Neural crest cell (in vitro differentiated cells): ENCODE data around the gene RAET1E. TPM values are rescaled to one million over a fixed set of nuclear protein-coding genes. Genes with fewer than 3 reads are reported as not detected.
"Not testable (repeated sequence)": the region's sequence is repeated elsewhere in the genome, so short reads cannot be mapped to it uniquely, and the experiment has no call there.

Source experiments
- DNase-seq: peaks from one replicate; pipeline ENCODE4 v3.0.0; 2021; ENCODE audit warnings: low read depth, mixed read lengths, low spot score
- H3K27ac Mint-ChIP-seq: one replicate; pipeline ENCODE4 v1.8.0; 2021; ENCODE audit warnings: mild to moderate bottlenecking, mixed read lengths; ENCODE audit not compliant: unreplicated experiment
- H3K27me3 Mint-ChIP-seq: 2 replicates; pipeline ENCODE4 v1.8.0; 2021; ENCODE audit warnings: low read depth, mild to moderate bottlenecking, mixed read lengths
- H3K36me3 Mint-ChIP-seq: 2 replicates; pipeline ENCODE4 v1.8.0; 2021; ENCODE audit warnings: low read depth, mild to moderate bottlenecking, mixed read lengths
- H3K4me1 Mint-ChIP-seq: 2 replicates; pipeline ENCODE4 v1.8.0; 2021; ENCODE audit warnings: mixed read lengths
- H3K4me3 Mint-ChIP-seq: one replicate; pipeline ENCODE4 v1.8.0; 2021; ENCODE audit warnings: mild to moderate bottlenecking, mixed read lengths
- H3K9me3 Mint-ChIP-seq: 2 replicates; pipeline ENCODE4 v1.8.0; 2021; ENCODE audit warnings: mixed read lengths
- CTCF ChIP-seq: fragments of 200-600 bp; sonication (generic); conservative IDR thresholded peaks from 2 replicates; pipeline ENCODE4 v1.5.0; 2021; ENCODE audit warnings: antibody characterized with exemption, mild to moderate bottlenecking
- total RNA-seq: library from RNA; stranded (reverse); gene quantifications from 2 replicates; pipeline ENCODE4 v1.2.1, GENCODE V29; 2021

Gene RAET1E
- total RNA-seq, 1 donor from 2014 or later, result not detected

GRCh38 chr6:149909701-149910470 lies 12.0 kb upstream of the RAET1E start:
- H3K4me3 Mint-ChIP-seq, result no peak overlapping the region
- no peak for DNase-seq
- H3K4me1 Mint-ChIP-seq, result no peaks in the 10 kb centered on the region
- H3K36me3 Mint-ChIP-seq, result peaks cover 5% of the 10 kb centered on the region
- TF ChIP-seq CTCF, result no peak
- no peak overlapping the region for H3K27ac Mint-ChIP-seq
- H3K27me3 Mint-ChIP-seq, result peaks cover 28% of the 10 kb centered on the region
- H3K9me3 Mint-ChIP-seq, result peaks cover 11% of the 10 kb centered on the region

GRCh38 chr6:149908480-149908879 lies 10.6 kb upstream of the RAET1E start:
- Mint-ChIP-seq H3K9me3 (peaks cover 11% of the 10 kb centered on the region), H3K27me3 (peaks cover 22% of the 10 kb centered on the region)
- not testable (repeated sequence) for H3K4me1 Mint-ChIP-seq, H3K36me3 Mint-ChIP-seq, H3K27ac Mint-ChIP-seq, H3K4me3 Mint-ChIP-seq, DNase-seq

- no peak overlapping the region for H3K27ac Mint-ChIP-seq
- peaks cover 13% of the 10 kb centered on the region for H3K27me3 Mint-ChIP-seq
- peaks cover 11% of the 10 kb centered on the region for H3K9me3 Mint-ChIP-seq
- H3K4me1 Mint-ChIP-seq, result no peaks in the 10 kb centered on the region
- H3K4me3 Mint-ChIP-seq, result no peak overlapping the region
- DNase-seq, result no peak
- peaks cover 5% of the 10 kb centered on the region for H3K36me3 Mint-ChIP-seq
- TF ChIP-seq CTCF, result no peak
These were observed 9.4 kb upstream of the RAET1E start for GRCh38 chr6:149907317-149907716.

GRCh38 chr6:149906405-149906804 lies 8.5 kb upstream of the RAET1E start:
- TF ChIP-seq CTCF, result no peak
- Mint-ChIP-seq H3K36me3 (peaks cover 5% of the 10 kb centered on the region), H3K4me1 (no peaks in the 10 kb centered on the region), H3K4me3 (no peak overlapping the region), H3K27me3 (peaks cover 11% of the 10 kb centered on the region), H3K9me3 (peaks cover 10% of the 10 kb centered on the region), H3K27ac (no peak overlapping the region)
- no peak for DNase-seq

- H3K4me1 Mint-ChIP-seq, result no peaks in the 10 kb centered on the region
- DNase-seq, result no peak
- H3K9me3 Mint-ChIP-seq, result peaks cover 8% of the 10 kb centered on the region
- H3K27ac Mint-ChIP-seq, result no peak overlapping the region
- TF ChIP-seq CTCF, result no peak
- no peak overlapping the region for H3K4me3 Mint-ChIP-seq
- H3K27me3 Mint-ChIP-seq, result peaks cover 7% of the 10 kb centered on the region
- peaks cover 5% of the 10 kb centered on the region for H3K36me3 Mint-ChIP-seq
These were observed 8.0 kb upstream of the RAET1E start for GRCh38 chr6:149905911-149906371.

- Mint-ChIP-seq H3K36me3 (peaks cover 5% of the 10 kb centered on the region), H3K4me1 (no peaks in the 10 kb centered on the region), H3K27me3 (peaks cover 5% of the 10 kb centered on the region), H3K4me3 (no peak overlapping the region), H3K9me3 (peaks cover 8% of the 10 kb centered on the region), H3K27ac (no peak overlapping the region)
- TF ChIP-seq CTCF, result no peak
- DNase-seq, result no peak
These were observed 7.5 kb upstream of the RAET1E start for GRCh38 chr6:149905371-149905910.
